Measurements from ENCODE around the gene MRPL24. TPM values are rescaled to one million over a fixed set of nuclear protein-coding genes. Genes with fewer than 3 reads are reported as not detected.

Gene MRPL24
- total and polyA plus RNA-seq, 4 experiments from 2014 or later, result 44.1 to 150 (median 67.0) TPM

GRCh38 chr1:156691665-156692440 is 49.0 kb downstream of the MRPL24 start:
- Mint-ChIP-seq H3K4me1 (peaks cover 6 to 19% (median 13%) of the 10 kb centered on the region in 4 donors), H3K4me3 (peak overlapping the region in 1 of 8 donors; percentile 11), H3K9me3 (no peaks in the 10 kb centered on the region), H3K36me3 (no peaks in the 10 kb centered on the region), H3K27me3 (peaks cover 29 to 43% of the 10 kb centered on the region in 2 donors), H3K27ac (peak overlapping the region in 1 of 7 donors; percentile 28)
- DNase-seq, result no peak
- H3K27me3 ChIP-seq (ENCODE audit: insufficient read depth, low read length), result peaks cover 29% of the 10 kb centered on the region
- no peaks in the 10 kb centered on the region for H3K9me3 ChIP-seq (ENCODE audit: control insufficient read depth in 1 of 2, low read length in 2 of 2)
- H3K27ac ChIP-seq (ENCODE audit: low read depth, low read length), result no peak overlapping the region
- peaks cover 21% of the 10 kb centered on the region for H3K4me1 ChIP-seq (ENCODE audit: insufficient read depth, low read length)
- POLR2A ChIA-PET (ENCODE audit: partially characterized antibody), result interaction anchor here (0.9 to 3.4 kb wide), 2 partner anchors 15 to 23 kb away, joined by 3 to 35 read pairs; partner anchors contain the start of gene CRABP2
- intact Hi-C loops (cut with micrococcal nuclease), result no loop called here
- CTCF ChIA-PET (ENCODE audit: partially characterized antibody), result interaction anchor here (1.1 to 11.7 kb wide), 9 partner anchors 9 to 199 kb away, joined by 3 to 314 read pairs (median 44); partner anchors contain the start of genes CRABP2, INSRR, ISG20L2 and METTL25B
- no peaks in the 10 kb centered on the region for H3K36me3 ChIP-seq (ENCODE audit: insufficient read depth, low read length)
- no peak overlapping the region for H3K4me3 ChIP-seq (ENCODE audit: low read length in 2 of 2)

DNA sequence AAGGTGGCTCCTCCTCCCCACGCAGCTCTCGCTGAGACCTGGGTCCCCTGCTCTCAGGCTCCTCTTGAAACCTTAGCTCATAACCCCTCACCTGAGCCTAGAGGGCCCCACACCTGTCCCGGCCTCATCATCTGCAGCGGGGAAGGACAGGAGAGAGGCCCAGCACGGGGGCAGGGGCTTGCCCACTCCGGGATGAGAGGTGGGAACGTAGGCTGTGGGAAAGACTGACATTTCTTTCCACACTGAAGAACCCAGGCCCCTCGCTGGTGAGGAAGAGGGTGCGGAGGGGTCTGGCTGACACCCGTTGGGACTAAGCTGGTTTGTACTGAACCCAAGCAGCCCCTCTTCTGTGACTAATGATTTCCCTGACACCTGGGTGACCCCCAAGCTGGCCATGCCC is 49.7 kb downstream of the MRPL24 start:
- POLR2A ChIA-PET (ENCODE audit: partially characterized antibody), result interaction anchor here (0.9 to 3.4 kb wide), 4 partner anchors 15 to 36 kb away, joined by 3 to 60 read pairs (median 19); partner anchors contain the start of genes CRABP2, ISG20L2 and METTL25B
- Histone ChIP-seq H3K27ac (ENCODE audit: low read depth, low read length) (no peak overlapping the region), H3K9me3 (ENCODE audit: control insufficient read depth in 1 of 2, low read length in 2 of 2) (no peaks in the 10 kb centered on the region), H3K27me3 (ENCODE audit: insufficient read depth, low read length) (peaks cover 29% of the 10 kb centered on the region), H3K4me1 (ENCODE audit: insufficient read depth, low read length) (peaks cover 21% of the 10 kb centered on the region), H3K36me3 (ENCODE audit: insufficient read depth, low read length) (no peaks in the 10 kb centered on the region), H3K4me3 (ENCODE audit: low read length in 2 of 2) (no peak overlapping the region)
- H3K4me1 Mint-ChIP-seq, result peaks cover 6 to 19% (median 13%) of the 10 kb centered on the region in 4 donors
- H3K9me3 Mint-ChIP-seq, result no peaks in the 10 kb centered on the region
- H3K4me3 Mint-ChIP-seq, result no peak overlapping the region
- no peak overlapping the region for H3K27ac Mint-ChIP-seq
- intact Hi-C loops (cut with micrococcal nuclease), result no loop called here
- CTCF ChIA-PET (ENCODE audit: partially characterized antibody), result interaction anchor here (1.1 to 11.7 kb wide), 11 partner anchors 9 to 199 kb away, joined by 3 to 314 read pairs (median 36); partner anchors contain the start of genes BCAN, CRABP2, INSRR and ISG20L2
- no peaks in the 10 kb centered on the region for H3K36me3 Mint-ChIP-seq
- H3K27me3 Mint-ChIP-seq, result peaks cover 27 to 38% of the 10 kb centered on the region in 2 donors
- DNase-seq, result no peak

DNA sequence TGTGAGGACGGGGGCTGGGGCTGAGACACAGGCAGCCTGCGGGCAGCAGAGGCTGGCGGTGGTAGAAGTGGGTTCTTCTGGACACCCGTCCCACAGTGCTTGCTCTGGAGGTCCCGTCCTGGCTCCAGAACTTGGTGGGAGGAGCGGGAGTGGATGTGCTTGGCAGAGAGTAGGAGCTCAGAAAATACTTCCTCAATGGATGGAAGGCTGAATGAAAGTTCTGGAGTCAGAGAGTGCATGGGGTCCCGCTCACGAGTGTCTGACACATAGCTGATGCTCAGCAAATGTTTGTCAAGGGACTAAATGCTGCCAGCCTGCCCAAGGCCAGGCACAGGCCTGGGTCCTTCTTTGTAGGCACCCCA is 50.2 kb downstream of the MRPL24 start:
- Histone ChIP-seq H3K27me3 (ENCODE audit: insufficient read depth, low read length) (peaks cover 29% of the 10 kb centered on the region), H3K4me1 (ENCODE audit: insufficient read depth, low read length) (peaks cover 21% of the 10 kb centered on the region), H3K9me3 (ENCODE audit: control insufficient read depth in 1 of 2, low read length in 2 of 2) (no peaks in the 10 kb centered on the region), H3K4me3 (ENCODE audit: low read length in 2 of 2) (no peak overlapping the region), H3K27ac (ENCODE audit: low read depth, low read length) (no peak overlapping the region), H3K36me3 (ENCODE audit: insufficient read depth, low read length) (no peaks in the 10 kb centered on the region)
- POLR2A ChIA-PET (ENCODE audit: partially characterized antibody), result interaction anchor here (1.1 to 3.4 kb wide), 4 partner anchors 16 to 50 kb away, joined by 3 to 60 read pairs (median 20); partner anchors contain the start of genes CRABP2, ISG20L2, METTL25B and MRPL24
- Mint-ChIP-seq H3K27me3 (peaks cover 28 to 38% of the 10 kb centered on the region in 2 donors), H3K9me3 (no peaks in the 10 kb centered on the region), H3K27ac (no peak overlapping the region), H3K36me3 (no peaks in the 10 kb centered on the region), H3K4me3 (no peak overlapping the region), H3K4me1 (peaks cover 6 to 19% (median 13%) of the 10 kb centered on the region in 4 donors)
- intact Hi-C loops (cut with micrococcal nuclease), result no loop called here
- DNase-seq, result no peak
- CTCF ChIA-PET (ENCODE audit: partially characterized antibody), result interaction anchor here (1.0 to 11.7 kb wide), 19 partner anchors 8 to 279 kb away, joined by 3 to 314 read pairs (median 11); partner anchors contain the start of genes BCAN, CRABP2, HDGF and INSRR

DNA sequence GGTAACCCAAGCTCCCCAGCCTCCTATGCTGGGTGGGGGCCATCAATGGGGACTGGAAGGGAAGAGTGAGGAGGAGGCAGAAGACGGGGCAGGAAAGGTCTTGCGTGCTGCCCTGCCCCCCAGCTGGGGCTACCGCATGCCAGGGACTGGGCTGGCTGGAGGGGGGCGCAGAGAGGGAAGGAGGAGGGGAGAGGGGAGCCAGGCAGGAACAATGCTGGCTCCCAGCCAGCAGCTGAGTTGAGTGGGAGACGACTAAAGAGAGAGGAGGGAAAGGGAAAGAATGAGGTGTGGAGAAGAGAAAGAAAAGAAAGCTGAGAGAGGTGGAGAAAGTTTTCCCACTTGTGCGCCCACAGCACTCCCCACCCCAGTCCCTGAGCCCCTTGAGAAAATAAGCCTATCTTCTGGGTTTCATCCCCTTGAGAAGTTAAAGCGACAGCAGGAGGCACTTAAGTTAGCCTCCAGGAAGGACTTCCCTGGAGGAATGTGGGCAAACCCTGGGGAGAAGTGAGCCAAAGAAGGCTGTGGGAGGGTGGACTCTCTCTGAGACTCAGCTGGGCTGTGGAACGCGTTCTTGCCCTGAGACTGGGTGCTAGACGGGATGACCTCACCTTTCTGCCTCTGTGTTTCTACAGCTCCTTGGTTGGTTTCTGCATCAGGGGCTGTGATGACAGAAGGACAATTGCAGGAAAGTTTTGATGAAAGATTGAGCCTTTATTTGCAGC is 50.8 kb downstream of the MRPL24 start:
- Mint-ChIP-seq H3K9me3 (no peaks in the 10 kb centered on the region), H3K27ac (peak overlapping the region in 2 of 7 donors; percentile 29 to 33), H3K36me3 (no peaks in the 10 kb centered on the region), H3K27me3 (peaks cover 30 to 38% of the 10 kb centered on the region in 2 donors), H3K4me3 (no peak overlapping the region), H3K4me1 (peaks cover 6 to 19% (median 13%) of the 10 kb centered on the region in 4 donors)
- no peak for DNase-seq
- Histone ChIP-seq H3K27ac (ENCODE audit: low read depth, low read length) (no peak overlapping the region), H3K9me3 (ENCODE audit: control insufficient read depth in 1 of 2, low read length in 2 of 2) (no peaks in the 10 kb centered on the region), H3K4me3 (ENCODE audit: low read length in 2 of 2) (no peak overlapping the region), H3K27me3 (ENCODE audit: insufficient read depth, low read length) (peaks cover 29% of the 10 kb centered on the region), H3K4me1 (ENCODE audit: insufficient read depth, low read length) (peaks cover 21% of the 10 kb centered on the region), H3K36me3 (ENCODE audit: insufficient read depth, low read length) (no peaks in the 10 kb centered on the region)
- CTCF ChIA-PET (ENCODE audit: partially characterized antibody), result interaction anchor here (0.6 to 11.7 kb wide), 35 partner anchors 8 to 304 kb away, joined by 3 to 314 read pairs (median 6); partner anchors contain the start of genes BCAN, CRABP2, HDGF and INSRR
- POLR2A ChIA-PET (ENCODE audit: partially characterized antibody), result interaction anchor here (1.0 to 3.4 kb wide), 7 partner anchors 16 to 171 kb away, joined by 3 to 60 read pairs (median 5); partner anchors contain the start of genes CRABP2, ISG20L2, METTL25B and MRPL24
- intact Hi-C loops (cut with micrococcal nuclease), result loop anchor here (1.0 kb wide), 5 partner anchors 16 to 238 kb away; partner anchors contain the start of gene NTRK1

DNA sequence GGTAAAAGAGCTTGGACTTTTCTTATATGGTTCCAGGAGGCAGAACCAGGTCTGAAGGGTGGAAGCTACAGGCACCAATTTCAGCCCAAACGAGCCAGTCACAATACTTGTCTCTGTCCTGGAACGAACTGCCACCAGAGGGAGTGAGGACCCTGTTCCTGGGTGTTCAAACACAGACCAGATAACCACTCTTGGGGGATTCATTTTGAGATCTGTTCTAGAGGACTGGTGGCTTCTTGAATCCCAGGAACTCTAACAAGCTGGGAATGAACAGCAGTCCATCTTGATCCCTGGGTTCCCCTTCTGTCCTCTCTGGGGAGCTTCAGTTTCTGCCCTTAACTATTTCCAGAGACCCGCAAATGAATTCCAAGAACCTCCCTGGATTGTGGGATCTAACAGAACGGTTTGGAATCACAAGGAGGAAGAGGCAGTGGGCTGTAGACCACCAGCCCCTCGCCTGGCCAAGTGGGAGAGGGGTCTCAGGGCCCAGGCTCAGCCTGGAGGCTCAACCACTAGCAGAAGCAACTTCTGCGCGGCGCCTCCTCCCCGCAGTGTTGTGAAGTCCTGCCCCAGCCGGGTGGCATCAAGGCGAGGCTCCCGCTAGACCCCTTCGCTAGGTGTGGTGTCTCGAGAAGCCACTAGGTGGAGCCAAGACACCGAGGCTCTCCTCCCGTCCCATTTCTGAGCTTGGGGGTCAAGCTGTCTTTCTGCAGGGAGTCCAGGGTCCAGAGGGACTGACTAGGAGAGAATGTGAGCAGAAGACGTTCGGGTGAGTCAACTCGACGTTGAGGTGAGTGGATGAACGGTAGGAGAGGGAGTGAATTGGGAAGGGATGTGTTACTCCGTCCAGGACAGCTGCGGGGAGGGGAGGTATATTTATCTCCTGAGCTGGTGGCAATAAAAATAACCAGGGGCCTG is 51.6 kb downstream of the MRPL24 start:
- peak overlapping the region in 5 of 8 donors; percentile 25 to 69 (median 68) for H3K4me3 Mint-ChIP-seq
- intact Hi-C loops (cut with micrococcal nuclease), result loop anchor here (1.0 kb wide), 5 partner anchors 17 to 239 kb away; partner anchors contain the start of gene NTRK1
- H3K27me3 Mint-ChIP-seq, result peaks cover 30 to 39% of the 10 kb centered on the region in 2 donors
- CTCF ChIA-PET (ENCODE audit: partially characterized antibody), result interaction anchor here (0.6 to 11.7 kb wide), 34 partner anchors 11 to 303 kb away, joined by 3 to 314 read pairs (median 6); partner anchors contain the start of genes BCAN, CRABP2, HDGF and INSRR
- H3K4me3 ChIP-seq (ENCODE audit: low read length in 2 of 2), result peak overlapping the region in 1 of 2 donors; percentile 2
- H3K27me3 ChIP-seq (ENCODE audit: insufficient read depth, low read length), result peaks cover 29% of the 10 kb centered on the region
- H3K27ac ChIP-seq (ENCODE audit: low read depth, low read length), result no peak overlapping the region
- DNase-seq, result peak; percentile 70 to 77 (median 73)
- no peaks in the 10 kb centered on the region for H3K36me3 ChIP-seq (ENCODE audit: insufficient read depth, low read length)
- H3K9me3 ChIP-seq (ENCODE audit: control insufficient read depth in 1 of 2, low read length in 2 of 2), result no peaks in the 10 kb centered on the region
- no peaks in the 10 kb centered on the region for H3K36me3 Mint-ChIP-seq
- peaks cover 25% of the 10 kb centered on the region for H3K4me1 ChIP-seq (ENCODE audit: insufficient read depth, low read length)
- H3K4me1 Mint-ChIP-seq, result peaks cover 8 to 23% (median 17%) of the 10 kb centered on the region in 4 donors
- peak overlapping the region in 2 of 7 donors; percentile 33 to 89 for H3K27ac Mint-ChIP-seq
- no peaks in the 10 kb centered on the region for H3K9me3 Mint-ChIP-seq
- POLR2A ChIA-PET (ENCODE audit: partially characterized antibody), result interaction anchor here (0.9 to 3.4 kb wide), 7 partner anchors 17 to 172 kb away, joined by 3 to 60 read pairs (median 5); partner anchors contain the start of genes CRABP2, ISG20L2, METTL25B and MRPL24

All from CD4-positive, alpha-beta memory T cell (primary cell).